ENCODE measurements around the gene GDF15.
"Not testable (repeated sequence)": the region's sequence is repeated elsewhere in the genome, so short reads cannot be mapped to it uniquely, and the experiment has no call there.

GDF15 gene

DNA sequence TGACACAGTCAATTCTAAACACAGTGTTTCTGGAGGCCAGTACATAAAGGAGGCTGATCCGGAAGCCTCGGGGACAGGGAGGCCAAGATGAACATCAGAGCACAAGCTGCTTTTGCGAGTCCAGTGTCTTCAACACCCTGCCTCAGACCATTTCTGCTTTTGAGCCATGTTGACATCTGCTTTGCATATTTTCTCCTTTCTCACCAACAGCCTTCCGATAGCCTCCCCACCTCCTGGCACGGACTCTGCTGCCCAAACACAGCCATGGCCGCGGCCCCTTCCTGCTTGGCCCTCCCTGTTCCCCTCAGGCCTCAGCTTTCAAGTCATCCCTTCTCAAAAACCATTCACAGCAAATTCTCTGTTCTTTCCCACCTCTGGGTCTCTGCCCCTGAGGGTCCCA is 7.9 kb downstream of the GDF15 start:
- peak; percentile 45 for DNase-seq

- no peak for DNase-seq
Observed at GRCh38 chr19:18396471-18397241, 10.7 kb downstream of the GDF15 start.

GRCh38 chr19:18397242-18398202 is 11.6 kb downstream of the GDF15 start, which contains the start of gene LRRC25:
TSS of gene LRRC25 (minus strand) at chr19:18397622. CDS start at chr19:18396963, 659 bp downstream.
- DNase-seq, result peak; percentile 67

GRCh38 chr19:18399008-18399407 is 13.1 kb downstream of the GDF15 start:
- DNase-seq, result no peak

DNA sequence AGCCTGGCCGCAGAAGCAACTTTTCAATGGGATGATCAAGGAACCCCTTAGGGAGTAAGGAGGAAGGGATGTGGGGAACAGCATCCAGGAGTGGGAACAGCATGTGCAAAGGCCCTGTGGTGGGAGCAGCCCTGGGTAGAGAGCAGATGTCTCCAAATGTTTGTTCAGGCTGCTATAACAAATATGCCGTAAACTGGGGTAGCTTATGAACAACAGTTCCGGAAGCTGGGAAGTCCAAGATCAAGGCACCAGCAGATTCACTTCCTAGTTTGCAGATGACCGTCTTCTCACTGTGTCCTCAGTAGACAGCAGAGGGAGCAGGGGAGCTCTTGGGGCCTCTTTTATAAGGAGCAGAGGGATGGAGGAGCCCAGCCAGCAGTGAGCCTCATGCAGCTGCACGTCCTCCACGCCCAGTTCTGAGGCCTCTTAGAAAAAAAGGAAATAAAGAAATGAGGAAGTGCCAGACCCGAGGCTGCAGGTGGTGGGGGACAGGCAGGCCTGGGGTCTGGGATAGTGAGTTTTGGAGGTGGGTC is 15.7 kb downstream of the GDF15 start:
- DNase-seq, result peak; percentile 88

GRCh38 chr19:18402455-18403248 is 16.7 kb downstream of the GDF15 start:
- not testable (repeated sequence) for DNase-seq

DNA sequence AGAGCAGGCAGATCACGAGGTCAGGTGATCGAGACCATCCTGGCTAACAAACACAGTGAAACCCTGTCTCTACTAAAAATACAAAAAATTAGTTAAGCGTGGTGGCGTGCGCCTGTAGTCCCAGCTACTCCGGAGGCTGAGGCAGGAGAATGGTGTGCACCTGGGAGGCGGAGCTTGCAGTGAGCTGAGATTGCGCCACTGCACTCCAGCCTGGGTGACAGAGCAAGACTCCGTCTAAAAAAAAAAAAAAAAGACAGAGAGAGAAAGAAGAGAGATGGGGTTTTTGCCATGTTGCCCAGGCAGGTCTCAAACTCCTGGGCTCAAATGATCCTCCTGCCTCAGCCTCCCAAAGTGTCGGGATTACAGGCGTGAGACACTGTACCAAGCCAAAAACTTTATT is 19.8 kb downstream of the GDF15 start:
- not testable (repeated sequence) for DNase-seq

GRCh38 chr19:18406749-18407148 is 20.8 kb downstream of the GDF15 start:
- DNase-seq, result no peak

DNA sequence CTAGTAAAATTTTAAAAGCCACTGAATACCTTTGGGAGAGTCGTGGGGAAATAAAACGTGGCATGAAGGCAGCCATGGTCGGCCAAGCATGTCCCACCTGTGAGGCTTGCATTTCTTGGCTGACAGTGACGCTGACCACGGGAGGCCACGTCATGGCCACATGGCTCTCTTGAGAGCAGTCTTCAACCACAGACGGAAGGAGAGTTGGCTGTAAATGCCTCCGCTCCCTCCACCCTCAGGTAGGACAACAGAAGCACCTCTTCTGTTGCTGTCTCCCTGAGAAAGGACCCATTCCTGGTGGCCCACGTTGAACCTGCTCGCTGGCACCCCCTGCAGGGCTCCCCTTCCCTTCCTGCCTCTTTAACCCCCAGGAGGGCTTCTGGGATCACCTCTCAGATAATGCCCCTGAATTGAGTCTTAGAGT is 22.1 kb downstream of the GDF15 start:
- no peak for DNase-seq

GRCh38 chr19:18412610-18413239 is 26.8 kb downstream of the GDF15 start:
- DNase-seq, result no peak

- no peak for DNase-seq
Observed at GRCh38 chr19:18414504-18415177, 28.7 kb downstream of the GDF15 start.

- peak; percentile 90 for DNase-seq
Observed at GRCh38 chr19:18415178-18415867, 29.4 kb downstream of the GDF15 start.

GRCh38 chr19:18416778-18417249 is 30.9 kb downstream of the GDF15 start:
- peak; percentile 97 for DNase-seq

- DNase-seq, result peak; percentile 93
Observed at GRCh38 chr19:18417250-18418028, 31.5 kb downstream of the GDF15 start.

DNA sequence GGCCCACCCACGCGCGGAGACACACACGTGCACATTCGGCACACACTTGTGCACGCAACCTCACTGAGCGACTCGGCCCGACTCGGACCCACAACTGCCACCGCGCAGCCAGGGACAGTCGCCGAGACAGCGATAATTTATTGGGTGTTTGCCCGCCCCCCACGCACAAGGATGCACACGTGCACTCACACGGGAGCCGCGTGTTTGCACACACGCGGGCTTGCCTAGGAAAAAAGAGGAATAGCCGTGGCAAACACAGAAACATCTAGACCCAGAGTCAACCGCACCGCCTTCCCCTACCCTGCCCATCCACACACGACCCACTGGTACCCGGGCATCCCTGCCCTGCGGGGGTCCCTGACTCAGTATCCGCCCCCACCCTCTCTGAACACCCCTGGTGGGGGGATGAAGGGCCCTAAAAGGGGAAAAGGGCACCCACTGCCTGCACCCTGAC is 32.1 kb downstream of the GDF15 start:
- no peak for DNase-seq

DNA sequence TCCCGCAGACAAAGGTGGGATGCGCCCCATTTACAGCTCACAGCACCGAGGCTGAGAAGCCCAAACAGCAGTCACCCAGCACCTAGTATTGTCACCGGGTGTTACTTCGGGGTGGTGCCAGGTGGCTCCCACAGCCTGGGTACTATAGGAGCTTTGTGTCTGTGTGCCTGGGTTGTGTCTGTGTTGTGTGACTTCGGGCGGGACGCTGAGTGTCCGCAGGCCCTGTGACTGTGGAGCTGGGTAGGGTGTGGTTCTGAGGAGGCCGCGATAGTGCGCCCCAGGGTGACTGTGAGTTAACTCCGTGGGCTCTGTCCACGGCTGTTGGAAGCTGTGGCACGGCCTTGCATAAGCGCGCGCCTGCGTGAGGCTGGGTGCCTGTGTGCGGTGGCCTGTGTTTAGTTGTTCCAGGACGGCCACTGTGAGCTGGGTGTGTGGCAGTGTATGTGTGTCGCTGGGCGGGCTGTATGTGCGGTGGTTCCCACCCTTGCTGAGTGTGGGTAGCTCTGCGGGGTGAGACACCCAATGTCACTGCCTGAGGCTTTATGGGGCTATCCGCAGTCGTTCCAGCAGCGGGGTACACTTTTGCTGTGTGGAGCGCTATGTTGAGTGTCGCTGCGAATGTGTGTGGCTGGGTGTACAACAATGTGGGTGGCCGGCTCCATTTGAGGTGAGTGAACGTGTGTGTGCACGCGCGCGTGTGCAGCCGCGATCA is 32.7 kb downstream of the GDF15 start:
- no peak for DNase-seq

- DNase-seq, result peak; percentile 87
Observed at GRCh38 chr19:18419195-18419698, 33.3 kb downstream of the GDF15 start, which contains the start of gene SSBP4. TSS of gene SSBP4 (plus strand) at chr19:18419398. CDS start at chr19:18419649, 251 bp downstream.

DNA sequence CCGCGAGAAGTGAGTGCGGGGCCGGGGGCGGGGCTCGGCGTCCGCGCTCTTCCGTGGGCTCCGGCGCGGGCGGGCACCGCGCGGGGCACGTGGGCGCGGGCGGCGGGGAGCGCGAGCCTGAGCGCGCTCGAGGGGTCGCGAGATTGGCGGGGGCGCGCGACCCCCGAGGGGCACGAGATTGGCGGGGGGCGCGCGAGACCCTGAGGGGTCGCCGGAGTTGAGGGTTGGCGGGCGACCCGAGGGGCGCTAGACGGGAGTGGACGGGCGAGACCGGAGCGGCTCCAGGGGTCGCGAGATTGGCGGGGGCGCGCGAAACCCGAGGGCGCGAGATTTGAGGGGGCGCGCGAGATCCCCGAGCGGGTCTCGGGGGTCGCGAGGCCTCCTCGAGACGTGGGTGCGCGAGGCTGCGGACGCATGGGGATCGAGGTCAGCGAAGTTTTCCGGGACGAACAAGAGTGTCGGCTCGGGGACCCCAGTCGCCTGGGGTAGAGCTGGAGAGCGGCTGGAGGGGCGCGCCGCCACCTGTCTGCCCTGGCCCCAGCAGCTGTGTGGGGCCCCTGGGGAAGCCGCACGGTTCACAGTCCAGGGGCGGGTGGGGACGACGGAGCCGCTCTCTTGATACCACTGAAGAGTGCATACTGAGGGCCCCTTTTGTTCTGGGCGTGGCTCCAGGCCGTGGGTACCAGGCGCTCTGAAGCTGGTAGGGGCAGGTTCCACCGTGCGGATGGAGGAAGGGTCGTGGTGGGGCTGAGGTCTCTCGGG is 33.9 kb downstream of the GDF15 start:
- peak; percentile 67 for DNase-seq
